SK-N-SH (cell line): Measurements from ENCODE around the gene KDM4F. TPM values are rescaled to one million over a fixed set of nuclear protein-coding genes. Genes with fewer than 3 reads are reported as not detected.

ENCODE experiments used
- CTCF ChIA-PET: fragments of 300-600, 350-600 bp; formaldehyde crosslinking; extraction: SDS; loops from one replicate; lab custom pipeline; 2021; lab: Yijun Ruan, JAX
- POLR2A ChIA-PET: fragments of 350-600 bp; sonication (Branson Sonifier 250); formaldehyde crosslinking; extraction: SDS; loops from one replicate; lab custom pipeline; 2020; ENCODE audit warnings: antibody characterized with exemption, inconsistent platforms; lab: Yijun Ruan, JAX
- DNase-seq: peaks from one replicate; pipeline ENCODE4 v3.0.0; 2012
- H2AFZ ChIP-seq: fragments of 200-600 bp; sonication (generic); 2 replicates; pipeline ENCODE4 v1.8.1; 2016; ENCODE audit warnings: antibody characterized with exemption, mild to moderate bottlenecking, low read depth
- H3F3A ChIP-seq: fragments of 200-600 bp; sonication (generic); replicated peaks from 2 replicates; pipeline ENCODE3; 2016; ENCODE audit warnings: antibody characterized with exemption, mild to moderate bottlenecking; ENCODE audit not compliant: insufficient read depth
- H3K27ac ChIP-seq, 2 experiments: fragments of 200-500 bp in 1 of 2; fragments of 200-600 bp in 1 of 2; sonication (Bioruptor generic) in 1 of 2; sonication (generic), shearing (Covaris generic) in 1 of 2; 2 replicates each; pipeline versions ENCODE4 v1.5.1 to v1.6.1; 2014 to 2016; ENCODE audit warnings: low read depth in 2 of 2, inconsistent platforms in 1 of 2, low read length in 1 of 2, mild to moderate bottlenecking in 1 of 2, mixed read lengths in 1 of 2
- H3K27me3 ChIP-seq: fragments of 200-600 bp; sonication (generic), shearing (Covaris generic); 2 replicates; pipeline ENCODE4 v1.6.1; 2016; ENCODE audit warnings: mixed run types; ENCODE audit not compliant: insufficient read depth
- H3K36me3 ChIP-seq, 2 experiments: fragments of 200-500 bp in 1 of 2; fragments of 200-600 bp in 1 of 2; sonication (Bioruptor generic) in 1 of 2; sonication (generic) in 1 of 2; replicated peaks in 1 of 2; 2 replicates each; pipeline versions ENCODE3 to v1.5.1; 2014 to 2016; ENCODE audit warnings: low read length in 1 of 2, mild to moderate bottlenecking in 1 of 2; ENCODE audit not compliant: insufficient read depth in 2 of 2, control insufficient read depth in 1 of 2
- H3K4me1 ChIP-seq, 2 experiments: fragments of 200-500 bp in 1 of 2; fragments of 200-600 bp in 1 of 2; sonication (Bioruptor generic) in 1 of 2; sonication (generic), shearing (Covaris generic) in 1 of 2; 2 replicates each; pipeline versions ENCODE4 v1.5.1 to v1.6.1; 2014 to 2016; ENCODE audit warnings: low read depth in 1 of 2, low read length in 1 of 2, mixed run types in 1 of 2; ENCODE audit not compliant: insufficient read depth in 2 of 2, control insufficient read depth in 1 of 2
- H3K4me2 ChIP-seq: fragments of 200-600 bp; sonication (generic), shearing (Covaris generic); 2 replicates; pipeline ENCODE4 v1.6.1; 2017; ENCODE audit warnings: mixed run types
- H3K4me3 ChIP-seq, 2 experiments: fragments of 200-500 bp in 1 of 2; fragments of 200-600 bp in 1 of 2; sonication (Bioruptor generic) in 1 of 2; sonication (generic), shearing (Covaris generic) in 1 of 2; 2 replicates each; pipeline versions ENCODE4 v1.5.1 to v1.8.1; 2014 to 2016; ENCODE audit warnings: low read depth in 2 of 2, inconsistent platforms in 1 of 2, low read length in 1 of 2, mild to moderate bottlenecking in 1 of 2, mixed read lengths in 1 of 2, moderate library complexity in 1 of 2
- H3K79me2 ChIP-seq: fragments of 200-600 bp; sonication (generic); 2 replicates; pipeline ENCODE4 v1.8.1; 2017; ENCODE audit warnings: mild to moderate bottlenecking; ENCODE audit not compliant: insufficient read depth
- H3K9ac ChIP-seq: fragments of 200-600 bp; sonication (generic); 2 replicates; pipeline ENCODE4 v1.6.1; 2017; ENCODE audit warnings: mixed run types
- H3K9me2 ChIP-seq: fragments of 200-600 bp; sonication (generic); 2 replicates; pipeline ENCODE4 v1.6.1; 2017; ENCODE audit warnings: mixed run types
- H3K9me3 ChIP-seq: fragments of 200-600 bp; sonication (generic); 2 replicates; pipeline ENCODE4 v1.6.1; 2017; ENCODE audit warnings: mixed run types, mild to moderate bottlenecking, moderate library complexity
- H4K20me1 ChIP-seq: fragments of 200-600 bp; sonication (generic); 2 replicates; pipeline ENCODE4 v1.6.1; 2017; ENCODE audit warnings: mild to moderate bottlenecking, mixed run types; ENCODE audit not compliant: insufficient read depth
- CHD2 ChIP-seq: fragments of 150-350 bp; IDR thresholded peaks from 2 replicates; pipeline ENCODE4 v1.6.1; 2018; ENCODE audit warnings: low read length; ENCODE audit not compliant: partially characterized antibody
- ELF1 ChIP-seq: IDR thresholded peaks from 2 replicates; pipeline ENCODE4 v1.4.0; 2012
- EP300 ChIP-seq, 2 experiments: IDR thresholded peaks; 2 replicates each; pipeline versions ENCODE4 v1.4.0 to v1.6.1; 2012; ENCODE audit warnings: borderline replicate concordance in 1 of 2, low read depth in 1 of 2, low read length in 1 of 2
- EZH2phosphoT487 ChIP-seq: fragments of 200-600 bp; sonication (generic); IDR thresholded peaks from 2 replicates; pipeline ENCODE4 v1.6.1; 2017; ENCODE audit warnings: low read depth, mixed run types, mild to moderate bottlenecking, antibody characterized with exemption, moderate library complexity, borderline replicate concordance
- FOSL2 ChIP-seq: IDR thresholded peaks from 2 replicates; pipeline ENCODE4 v1.4.0; 2012; ENCODE audit warnings: low read depth, mild to moderate bottlenecking, moderate library complexity, borderline replicate concordance
- GATA2 ChIP-seq: sonication (generic); formaldehyde crosslinking; IDR thresholded peaks from 2 replicates; pipeline ENCODE4 v1.5.0; 2020; ENCODE audit warnings: mild to moderate bottlenecking, missing genetic modification reagents
- NRF1 ChIP-seq: IDR thresholded peaks from 2 replicates; pipeline ENCODE4 v1.6.1; 2012; ENCODE audit warnings: low read depth, mild to moderate bottlenecking, low read length
- POLR2AphosphoS5 ChIP-seq: IDR thresholded peaks from 2 replicates; pipeline ENCODE4 v1.6.1; 2012; ENCODE audit warnings: low read depth, low read length
- RAD21 ChIP-seq: IDR thresholded peaks from 2 replicates; pipeline ENCODE4 v1.6.1; 2012; ENCODE audit warnings: mild to moderate bottlenecking, low read length
- RFX5 ChIP-seq: IDR thresholded peaks from 2 replicates; pipeline ENCODE4 v1.6.1; 2012; ENCODE audit warnings: mild to moderate bottlenecking, improper control_type of control experiment, low read length
- RXRA ChIP-seq: IDR thresholded peaks from 2 replicates; pipeline ENCODE4 v1.4.0; 2012; ENCODE audit warnings: low read depth, mild to moderate bottlenecking, borderline replicate concordance
- SMC3 ChIP-seq: IDR thresholded peaks from 2 replicates; pipeline ENCODE4 v1.6.1; 2012; ENCODE audit warnings: low read depth, low read length, improper control_type of control experiment
- TAF1 ChIP-seq: IDR thresholded peaks from 2 replicates; pipeline ENCODE4 v1.6.1; 2012; ENCODE audit warnings: low read depth, mild to moderate bottlenecking, low read length, moderate library complexity, borderline replicate concordance
- TEAD4 ChIP-seq: IDR thresholded peaks from 2 replicates; pipeline ENCODE4 v1.4.0; 2012; ENCODE audit warnings: mild to moderate bottlenecking, borderline replicate concordance; ENCODE audit not compliant: insufficient read depth
- YY1 ChIP-seq: IDR thresholded peaks from 2 replicates; pipeline ENCODE4 v1.4.0; 2012; ENCODE audit warnings: low read depth, mild to moderate bottlenecking
- WGBS: methylation state at CpG from one replicate; pipeline ENCODE4 v1.1.6; 2017; ENCODE audit warnings: low lambda C conversion rate; 5-methylcytosine and 5-hydroxymethylcytosine counted together
- polyA plus RNA-seq, 3 experiments: library from polyadenylated mRNA; depleted of rRNA; stranded (reverse); fragments of >200 nt; gene quantifications; 2 replicates each; pipeline ENCODE4 v1.2.3, GENCODE V29; 2012
- TF ChIP-seq, protein P1 (sequence below): IDR thresholded peaks from 2 replicates; pipeline ENCODE4 v1.4.0; 2012; ENCODE audit warnings: low read depth, borderline replicate concordance
- TF ChIP-seq, protein P2 (sequence below): fragments of 150-350 bp; IDR thresholded peaks from 2 replicates; pipeline ENCODE4 v1.6.1; 2016; ENCODE audit warnings: mild to moderate bottlenecking, low read depth, low read length
- TF ChIP-seq, protein P3 (sequence below): fragments of 200-600 bp; sonication (generic); IDR thresholded peaks from 2 replicates; pipeline ENCODE4 v1.6.1; 2017; ENCODE audit warnings: antibody characterized with exemption, mild to moderate bottlenecking, moderate library complexity
- TF ChIP-seq, protein P4 (sequence below): IDR thresholded peaks from 2 replicates; pipeline ENCODE4; 2012
- TF ChIP-seq, protein P5 (sequence below): IDR thresholded peaks from 2 replicates; pipeline ENCODE4 v1.4.0; 2012; ENCODE audit warnings: low read depth, borderline replicate concordance

Gene KDM4F
- polyA plus RNA-seq, 1 of the 3 experiments (the other 2 are of a cell fraction): not detected

DNA sequence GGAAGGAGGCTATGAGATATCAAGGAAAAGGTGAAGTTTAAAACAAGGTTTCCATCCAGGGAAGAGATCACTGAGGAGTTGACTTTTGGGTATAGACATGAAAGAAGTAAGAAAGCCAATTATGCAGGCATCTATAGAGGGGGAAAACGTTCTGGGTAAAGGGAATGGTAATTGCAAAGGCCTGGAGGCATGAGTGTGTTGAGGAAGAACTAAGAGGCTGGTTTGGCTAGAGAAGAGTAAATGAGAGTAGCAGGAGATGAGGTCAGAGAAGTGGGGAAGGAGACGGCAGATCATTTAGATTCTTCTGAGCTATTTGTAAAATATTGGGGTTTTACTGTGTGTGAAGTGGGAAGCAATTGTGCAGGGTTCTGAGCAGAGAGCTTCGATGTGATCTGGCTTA, 48.0 kb downstream of the KDM4F start (continued):
- TF ChIP-seq, protein P1, sequence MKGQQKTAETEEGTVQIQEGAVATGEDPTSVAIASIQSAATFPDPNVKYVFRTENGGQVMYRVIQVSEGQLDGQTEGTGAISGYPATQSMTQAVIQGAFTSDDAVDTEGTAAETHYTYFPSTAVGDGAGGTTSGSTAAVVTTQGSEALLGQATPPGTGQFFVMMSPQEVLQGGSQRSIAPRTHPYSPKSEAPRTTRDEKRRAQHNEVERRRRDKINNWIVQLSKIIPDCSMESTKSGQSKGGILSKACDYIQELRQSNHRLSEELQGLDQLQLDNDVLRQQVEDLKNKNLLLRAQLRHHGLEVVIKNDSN: no peak
- no peak for TF ChIP-seq RAD21
- TF ChIP-seq TAF1: no peak
- no peak for TF ChIP-seq NRF1

DNA sequence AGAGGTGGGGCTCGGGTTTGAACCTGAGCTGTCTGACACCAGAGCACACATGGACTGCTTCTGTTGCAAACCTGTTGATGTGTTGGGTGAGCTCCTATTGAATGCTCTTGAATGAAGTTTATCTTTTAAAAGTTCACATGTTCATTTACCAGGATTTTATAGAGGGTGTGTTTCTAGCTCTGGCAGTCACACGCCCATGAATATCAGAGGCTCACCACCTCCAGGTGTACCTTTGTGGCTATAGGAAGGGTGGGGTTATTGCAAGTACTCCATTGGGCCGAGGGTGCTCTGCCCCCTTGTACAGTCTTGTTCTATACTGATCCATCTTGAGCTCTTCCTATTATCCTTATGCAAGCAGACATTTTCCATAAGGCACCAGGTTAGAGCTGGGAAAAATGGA, 49.6 kb downstream of the KDM4F start:
- H3K27ac ChIP-seq: no peak overlapping the region
- no peaks in the 10 kb centered on the region for H3K36me3 ChIP-seq
- H2AFZ ChIP-seq: no peak overlapping the region
- H3K79me2 ChIP-seq: no peaks in the 10 kb centered on the region; the same call in 1 of the 2 replicates
- ChIA-PET POLR2A (no interaction called here), CTCF (interaction anchor here (0.6 to 1.3 kb wide), 2 partner anchors 9 to 426 kb away, joined by 3 to 5 read pairs; no protein-coding TSS in a partner anchor)
- peaks cover 0 to 16% of the 10 kb centered on the region in 2 experiments; a peak in 2 of 4 replicates for H3K4me1 ChIP-seq
- no peak overlapping the region for H3K4me2 ChIP-seq
- H3K9ac ChIP-seq: no peak overlapping the region
- H3K9me2 ChIP-seq: no peaks in the 10 kb centered on the region
- no peaks in the 10 kb centered on the region for H4K20me1 ChIP-seq
- H3K4me3 ChIP-seq: no peak overlapping the region
- no peaks in the 10 kb centered on the region for H3K27me3 ChIP-seq
- WGBS: 82% methylated on average over 3 of the region's 3 CpGs
- DNase-seq: no peak
- peaks cover 11% of the 10 kb centered on the region for H3F3A ChIP-seq
- H3K9me3 ChIP-seq: no peaks in the 10 kb centered on the region
- TF ChIP-seq RFX5: no peak
- TF ChIP-seq GATA2: no peak
- TF ChIP-seq TAF1: no peak
- no peak for TF ChIP-seq SMC3
- no peak for TF ChIP-seq YY1
- no peak for TF ChIP-seq RXRA
- TF ChIP-seq, protein P2, sequence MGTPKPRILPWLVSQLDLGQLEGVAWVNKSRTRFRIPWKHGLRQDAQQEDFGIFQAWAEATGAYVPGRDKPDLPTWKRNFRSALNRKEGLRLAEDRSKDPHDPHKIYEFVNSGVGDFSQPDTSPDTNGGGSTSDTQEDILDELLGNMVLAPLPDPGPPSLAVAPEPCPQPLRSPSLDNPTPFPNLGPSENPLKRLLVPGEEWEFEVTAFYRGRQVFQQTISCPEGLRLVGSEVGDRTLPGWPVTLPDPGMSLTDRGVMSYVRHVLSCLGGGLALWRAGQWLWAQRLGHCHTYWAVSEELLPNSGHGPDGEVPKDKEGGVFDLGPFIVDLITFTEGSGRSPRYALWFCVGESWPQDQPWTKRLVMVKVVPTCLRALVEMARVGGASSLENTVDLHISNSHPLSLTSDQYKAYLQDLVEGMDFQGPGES: no peak
- TF ChIP-seq, protein P3, sequence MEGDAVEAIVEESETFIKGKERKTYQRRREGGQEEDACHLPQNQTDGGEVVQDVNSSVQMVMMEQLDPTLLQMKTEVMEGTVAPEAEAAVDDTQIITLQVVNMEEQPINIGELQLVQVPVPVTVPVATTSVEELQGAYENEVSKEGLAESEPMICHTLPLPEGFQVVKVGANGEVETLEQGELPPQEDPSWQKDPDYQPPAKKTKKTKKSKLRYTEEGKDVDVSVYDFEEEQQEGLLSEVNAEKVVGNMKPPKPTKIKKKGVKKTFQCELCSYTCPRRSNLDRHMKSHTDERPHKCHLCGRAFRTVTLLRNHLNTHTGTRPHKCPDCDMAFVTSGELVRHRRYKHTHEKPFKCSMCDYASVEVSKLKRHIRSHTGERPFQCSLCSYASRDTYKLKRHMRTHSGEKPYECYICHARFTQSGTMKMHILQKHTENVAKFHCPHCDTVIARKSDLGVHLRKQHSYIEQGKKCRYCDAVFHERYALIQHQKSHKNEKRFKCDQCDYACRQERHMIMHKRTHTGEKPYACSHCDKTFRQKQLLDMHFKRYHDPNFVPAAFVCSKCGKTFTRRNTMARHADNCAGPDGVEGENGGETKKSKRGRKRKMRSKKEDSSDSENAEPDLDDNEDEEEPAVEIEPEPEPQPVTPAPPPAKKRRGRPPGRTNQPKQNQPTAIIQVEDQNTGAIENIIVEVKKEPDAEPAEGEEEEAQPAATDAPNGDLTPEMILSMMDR: no peak
- TF ChIP-seq POLR2AphosphoS5: no peak
- no peak for TF ChIP-seq ELF1
- TF ChIP-seq EZH2phosphoT487: no peak
- no peak for TF ChIP-seq CHD2
- TF ChIP-seq, protein P1: no peak
- TF ChIP-seq, protein P4, sequence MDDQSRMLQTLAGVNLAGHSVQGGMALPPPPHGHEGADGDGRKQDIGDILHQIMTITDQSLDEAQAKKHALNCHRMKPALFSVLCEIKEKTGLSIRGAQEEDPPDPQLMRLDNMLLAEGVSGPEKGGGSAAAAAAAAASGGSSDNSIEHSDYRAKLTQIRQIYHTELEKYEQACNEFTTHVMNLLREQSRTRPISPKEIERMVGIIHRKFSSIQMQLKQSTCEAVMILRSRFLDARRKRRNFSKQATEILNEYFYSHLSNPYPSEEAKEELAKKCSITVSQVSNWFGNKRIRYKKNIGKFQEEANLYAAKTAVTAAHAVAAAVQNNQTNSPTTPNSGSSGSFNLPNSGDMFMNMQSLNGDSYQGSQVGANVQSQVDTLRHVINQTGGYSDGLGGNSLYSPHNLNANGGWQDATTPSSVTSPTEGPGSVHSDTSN: no peak
- TF ChIP-seq TEAD4: no peak
- TF ChIP-seq EP300 (IDR thresholded peaks at IDR 0.05; ENCODE audit: borderline replicate concordance in 1 of 2, low read depth in 1 of 2, low read length in 1 of 2): no peak
- TF ChIP-seq, protein P5, sequence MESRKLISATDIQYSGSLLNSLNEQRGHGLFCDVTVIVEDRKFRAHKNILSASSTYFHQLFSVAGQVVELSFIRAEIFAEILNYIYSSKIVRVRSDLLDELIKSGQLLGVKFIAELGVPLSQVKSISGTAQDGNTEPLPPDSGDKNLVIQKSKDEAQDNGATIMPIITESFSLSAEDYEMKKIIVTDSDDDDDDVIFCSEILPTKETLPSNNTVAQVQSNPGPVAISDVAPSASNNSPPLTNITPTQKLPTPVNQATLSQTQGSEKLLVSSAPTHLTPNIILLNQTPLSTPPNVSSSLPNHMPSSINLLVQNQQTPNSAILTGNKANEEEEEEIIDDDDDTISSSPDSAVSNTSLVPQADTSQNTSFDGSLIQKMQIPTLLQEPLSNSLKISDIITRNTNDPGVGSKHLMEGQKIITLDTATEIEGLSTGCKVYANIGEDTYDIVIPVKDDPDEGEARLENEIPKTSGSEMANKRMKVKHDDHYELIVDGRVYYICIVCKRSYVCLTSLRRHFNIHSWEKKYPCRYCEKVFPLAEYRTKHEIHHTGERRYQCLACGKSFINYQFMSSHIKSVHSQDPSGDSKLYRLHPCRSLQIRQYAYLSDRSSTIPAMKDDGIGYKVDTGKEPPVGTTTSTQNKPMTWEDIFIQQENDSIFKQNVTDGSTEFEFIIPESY: no peak
- TF ChIP-seq FOSL2: no peak
- no peak for TF ChIP-seq RAD21
- TF ChIP-seq, all 33 proteins: peak for 0
